Breast epithelium (tissue), 4 donors: ENCODE measurements around the gene TNFSF8. TPM values are rescaled to one million over a fixed set of nuclear protein-coding genes. Genes with fewer than 3 reads are reported as not detected.

ENCODE experiments used
- DNase-seq, 2 donors: peaks; one replicate each; pipeline ENCODE4 v3.0.0-alpha.2; 2019; ENCODE audit warnings: low spot score in 2 of 2
- H3K27ac ChIP-seq, 2 donors: fragments of 200-600 bp; sonication (generic) in 1 of 2; one replicate each; pipeline ENCODE4 v1.5.1; 2016 to 2019; ENCODE audit warnings: mild to moderate bottlenecking in 1 of 2
- H3K27me3 ChIP-seq, 2 donors: fragments of 200-600 bp; sonication (generic) in 1 of 2; one replicate each; pipeline versions ENCODE4 v1.5.1 to v1.6.0; 2017 to 2019; ENCODE audit warnings: control low read depth in 1 of 2, mild to moderate bottlenecking in 1 of 2
- H3K36me3 ChIP-seq: fragments of 200-600 bp; one replicate; pipeline ENCODE4 v1.5.1; 2019
- H3K4me1 ChIP-seq, 2 donors: fragments of 200-600 bp; sonication (generic); one replicate each; pipeline ENCODE4 v1.5.1; 2016 to 2019; ENCODE audit warnings: control low read depth in 1 of 2
- H3K4me3 ChIP-seq, 3 donors: fragments of 200-600 bp; sonication (generic); 1 replicate in 2 of 3; 2 replicates in 1 of 3; pipeline ENCODE4 v1.5.1; 2016 to 2019; ENCODE audit warnings: mild to moderate bottlenecking in 3 of 3, moderate library complexity in 2 of 3
- H3K9me3 ChIP-seq, 2 donors: fragments of 200-600 bp; sonication (generic) in 1 of 2; one replicate each; pipeline ENCODE4 v1.5.1; 2016 to 2019; ENCODE audit warnings: control low read depth in 1 of 2
- CTCF ChIP-seq, 3 donors: fragments of 450-650 bp; IDR thresholded peaks; one replicate each; pipeline ENCODE4 v1.5.1; 2016 to 2017; ENCODE audit warnings: antibody characterized with exemption in 3 of 3, mild to moderate bottlenecking in 3 of 3, moderate library complexity in 3 of 3
- POLR2A ChIP-seq: fragments of 450-650 bp; IDR thresholded peaks from one replicate; pipeline ENCODE4 v1.6.1; 2016; ENCODE audit warnings: antibody characterized with exemption, mild to moderate bottlenecking, moderate library complexity
- POLR2AphosphoS5 ChIP-seq, 3 donors: sonication (generic); formaldehyde crosslinking; IDR thresholded peaks; one replicate each; pipeline ENCODE4 v1.6.1; 2017; ENCODE audit warnings: antibody characterized with exemption in 3 of 3
- intact Hi-C: fragments of 100-400 bp; cut with DNase I; formaldehyde crosslinking; loops from one replicate; pipeline ENCODE4 v1.15.1; 2023; ENCODE audit warnings: low total_unique reads
- total RNA-seq, 3 donors: library from RNA; depleted of rRNA; stranded (reverse); fragments of >200 nt; gene quantifications; one replicate each; pipeline ENCODE4 v1.1.0, GENCODE V29; 2016

Gene TNFSF8
- total RNA-seq, 3 donors from 2014 or later, result 2.6 to 9.8 (median 4.7) TPM

GRCh38 chr9:114896344-114896743, 34.0 kb downstream of the TNFSF8 start:
- no peak overlapping the region for H3K4me3 ChIP-seq
- no peak for TF ChIP-seq POLR2A
- no peak for TF ChIP-seq POLR2AphosphoS5 (IDR thresholded peaks at IDR 0.05)
- TF ChIP-seq CTCF (IDR thresholded peaks at IDR 0.05), result no peak
- no peak overlapping the region for H3K27ac ChIP-seq
- no peaks in the 10 kb centered on the region for H3K4me1 ChIP-seq
- no peaks in the 10 kb centered on the region for H3K9me3 ChIP-seq
- intact Hi-C loops, result no loop called here
- DNase-seq, result no peak
- no peaks in the 10 kb centered on the region for H3K27me3 ChIP-seq
- no peaks in the 10 kb centered on the region for H3K36me3 ChIP-seq

- H3K36me3 ChIP-seq, result no peaks in the 10 kb centered on the region
- intact Hi-C loops, result no loop called here
- no peak overlapping the region for H3K4me3 ChIP-seq
These were observed 34.8 kb downstream of the TNFSF8 start for GRCh38 chr9:114895521-114895991.

GRCh38 chr9:114894609-114895433, 35.6 kb downstream of the TNFSF8 start:
- Histone ChIP-seq H3K27me3 (no peaks in the 10 kb centered on the region), H3K9me3 (no peaks in the 10 kb centered on the region), H3K36me3 (no peaks in the 10 kb centered on the region), H3K4me3 (no peak overlapping the region), H3K27ac (no peak overlapping the region), H3K4me1 (no peaks in the 10 kb centered on the region)
- intact Hi-C loops, result no loop called here
- TF ChIP-seq POLR2A (no peak), POLR2AphosphoS5 (IDR thresholded peaks at IDR 0.05) (no peak), CTCF (IDR thresholded peaks at IDR 0.05) (no peak)
- DNase-seq, result no peak

More at GRCh38 chr9:114895521-114895991, 34.8 kb downstream of the TNFSF8 start:
- Histone ChIP-seq H3K27ac (no peak overlapping the region), H3K9me3 (no peaks in the 10 kb centered on the region), H3K4me1 (no peaks in the 10 kb centered on the region), H3K27me3 (no peaks in the 10 kb centered on the region)
- no peak for DNase-seq
- TF ChIP-seq POLR2AphosphoS5 (IDR thresholded peaks at IDR 0.05) (no peak), CTCF (IDR thresholded peaks at IDR 0.05) (no peak)

- Histone ChIP-seq H3K36me3 (no peaks in the 10 kb centered on the region), H3K27ac (no peak overlapping the region), H3K4me1 (no peaks in the 10 kb centered on the region), H3K9me3 (no peaks in the 10 kb centered on the region), H3K4me3 (no peak overlapping the region), H3K27me3 (no peaks in the 10 kb centered on the region)
- TF ChIP-seq POLR2AphosphoS5 (IDR thresholded peaks at IDR 0.05) (no peak), CTCF (IDR thresholded peaks at IDR 0.05) (no peak), POLR2A (no peak)
- no peak for DNase-seq
- intact Hi-C loops, result no loop called here
These were observed 36.2 kb downstream of the TNFSF8 start for GRCh38 chr9:114894206-114894605.

- Histone ChIP-seq H3K9me3 (no peaks in the 10 kb centered on the region), H3K4me3 (no peak overlapping the region), H3K27ac (no peak overlapping the region), H3K4me1 (no peaks in the 10 kb centered on the region), H3K27me3 (no peaks in the 10 kb centered on the region), H3K36me3 (no peaks in the 10 kb centered on the region)
- DNase-seq, result no peak
- intact Hi-C loops, result no loop called here
- TF ChIP-seq CTCF (IDR thresholded peaks at IDR 0.05) (no peak), POLR2A (no peak), POLR2AphosphoS5 (IDR thresholded peaks at IDR 0.05) (no peak)
These were observed 37.0 kb downstream of the TNFSF8 start for GRCh38 chr9:114893221-114894010.
